ENCODE results near the gene MKRN2. TPM values are rescaled to one million over a fixed set of nuclear protein-coding genes. Genes with fewer than 3 reads are reported as not detected.
"Not testable (repeated sequence)": the region's sequence is repeated elsewhere in the genome, so short reads cannot be mapped to it uniquely, and the experiment has no call there.

MKRN2 gene
- total and polyA plus RNA-seq, 3 donors from 2014 or later, result 82.6 to 117 (median 93.6) TPM

DNA sequence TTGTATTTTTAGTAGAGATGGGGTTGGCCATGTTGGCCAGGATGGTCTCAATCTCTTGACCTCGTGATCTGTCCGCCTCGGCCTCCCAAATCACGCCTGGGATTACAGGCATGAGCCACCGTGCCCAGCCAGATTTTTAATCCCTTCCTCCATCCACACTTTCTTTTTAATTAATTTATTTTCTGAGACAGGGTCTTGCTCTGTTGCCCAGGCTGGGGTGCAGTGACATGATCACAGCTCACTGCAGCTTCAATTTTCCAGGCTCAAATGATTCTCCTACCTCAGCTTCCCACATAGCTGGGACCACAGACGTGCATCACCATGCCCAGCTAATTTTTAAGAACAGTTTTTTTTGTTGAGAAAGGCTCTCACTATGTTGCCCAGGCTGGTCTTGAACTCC is 63.4 kb downstream of the MKRN2 start:
- Histone ChIP-seq H3K4me1 (no peaks in the 10 kb centered on the region), H3K4me3 (no peak overlapping the region)
- intact Hi-C loops (cut with DNase I; ENCODE audit: low total_unique reads), result no loop called here

DNA sequence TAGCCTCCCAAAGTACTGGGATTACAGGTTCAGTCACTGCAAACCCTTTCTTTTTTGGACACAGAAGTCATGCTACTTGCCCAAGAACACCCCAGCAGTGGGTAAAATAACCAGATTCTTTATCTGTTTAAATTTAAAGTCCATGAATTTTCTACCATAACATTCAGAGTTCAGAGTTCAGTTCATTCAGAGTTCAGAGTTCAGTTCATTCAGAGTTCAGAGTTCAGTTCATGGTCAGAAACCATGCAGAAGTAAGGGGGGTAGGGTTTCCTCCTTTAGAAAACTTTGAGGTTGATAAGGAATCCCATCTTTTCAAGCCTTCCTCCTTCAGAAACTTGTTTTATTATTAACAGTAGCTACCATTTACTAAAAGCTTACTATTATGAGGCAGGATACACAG is 63.8 kb downstream of the MKRN2 start:
- no peak for DNase-seq
- no peaks in the 10 kb centered on the region for H3K36me3 ChIP-seq (ENCODE audit: low read depth, missing control alignments)
- H3K9me3 ChIP-seq, result no peaks in the 10 kb centered on the region
- TF ChIP-seq, protein P1, sequence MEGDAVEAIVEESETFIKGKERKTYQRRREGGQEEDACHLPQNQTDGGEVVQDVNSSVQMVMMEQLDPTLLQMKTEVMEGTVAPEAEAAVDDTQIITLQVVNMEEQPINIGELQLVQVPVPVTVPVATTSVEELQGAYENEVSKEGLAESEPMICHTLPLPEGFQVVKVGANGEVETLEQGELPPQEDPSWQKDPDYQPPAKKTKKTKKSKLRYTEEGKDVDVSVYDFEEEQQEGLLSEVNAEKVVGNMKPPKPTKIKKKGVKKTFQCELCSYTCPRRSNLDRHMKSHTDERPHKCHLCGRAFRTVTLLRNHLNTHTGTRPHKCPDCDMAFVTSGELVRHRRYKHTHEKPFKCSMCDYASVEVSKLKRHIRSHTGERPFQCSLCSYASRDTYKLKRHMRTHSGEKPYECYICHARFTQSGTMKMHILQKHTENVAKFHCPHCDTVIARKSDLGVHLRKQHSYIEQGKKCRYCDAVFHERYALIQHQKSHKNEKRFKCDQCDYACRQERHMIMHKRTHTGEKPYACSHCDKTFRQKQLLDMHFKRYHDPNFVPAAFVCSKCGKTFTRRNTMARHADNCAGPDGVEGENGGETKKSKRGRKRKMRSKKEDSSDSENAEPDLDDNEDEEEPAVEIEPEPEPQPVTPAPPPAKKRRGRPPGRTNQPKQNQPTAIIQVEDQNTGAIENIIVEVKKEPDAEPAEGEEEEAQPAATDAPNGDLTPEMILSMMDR (IDR thresholded peaks at IDR 0.05), result no peak
- TF ChIP-seq POLR2A (IDR thresholded peaks at IDR 0.05), result no peak
- no peak overlapping the region for H3K27ac ChIP-seq
- intact Hi-C loops (cut with DNase I; ENCODE audit: low total_unique reads), result no loop called here
- H3K4me1 ChIP-seq, result no peaks in the 10 kb centered on the region
- H3K4me3 ChIP-seq, result no peak overlapping the region
- H3K27me3 ChIP-seq, result no peaks in the 10 kb centered on the region

More for the DNA sequence above, 63.4 kb downstream of the MKRN2 start:
- Histone ChIP-seq H3K36me3 (ENCODE audit: low read depth, missing control alignments) (no peaks in the 10 kb centered on the region), H3K9me3 (no peaks in the 10 kb centered on the region), H3K27ac (no peak overlapping the region), H3K27me3 (no peaks in the 10 kb centered on the region)
- TF ChIP-seq, protein P1 (IDR thresholded peaks at IDR 0.05), result no peak
- no peak for TF ChIP-seq POLR2A (IDR thresholded peaks at IDR 0.05)
- WGBS, 2 donors, result 93 to 96% methylated on average over 6 of the region's 6 CpGs
- no peak for DNase-seq

DNA sequence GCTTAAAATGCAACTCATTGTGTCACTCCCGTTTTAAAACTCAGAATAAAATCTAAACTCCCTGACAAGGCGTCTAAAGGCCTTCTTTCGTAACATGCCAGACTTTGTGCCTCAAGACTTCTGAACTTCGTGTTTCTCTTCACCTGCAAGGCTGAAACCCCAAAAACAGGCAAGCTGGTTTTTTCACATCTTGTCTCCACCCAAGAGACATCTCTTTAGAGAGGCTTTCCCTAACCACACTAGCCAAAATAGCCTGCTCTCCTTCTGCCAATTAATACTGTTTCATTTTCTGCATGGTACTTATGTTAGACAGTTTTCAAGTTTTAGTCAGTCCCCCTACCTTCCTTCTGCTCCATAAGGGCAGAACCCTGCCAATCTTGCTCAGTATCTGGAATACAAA is 65.4 kb downstream of the MKRN2 start:
- no peaks in the 10 kb centered on the region for H3K36me3 ChIP-seq (ENCODE audit: low read depth, missing control alignments)
- no peaks in the 10 kb centered on the region for H3K4me1 ChIP-seq
- TF ChIP-seq, protein P1 (IDR thresholded peaks at IDR 0.05), result no peak
- TF ChIP-seq POLR2A (IDR thresholded peaks at IDR 0.05), result no peak
- H3K27ac ChIP-seq, result no peak overlapping the region
- H3K4me3 ChIP-seq, result no peak overlapping the region
- DNase-seq, result no peak
- H3K9me3 ChIP-seq, result no peaks in the 10 kb centered on the region
- 72 to 74% methylated on average over 4 of the region's 4 CpGs for WGBS, 2 donors
- intact Hi-C loops (cut with DNase I; ENCODE audit: low total_unique reads), result no loop called here
- H3K27me3 ChIP-seq, result no peaks in the 10 kb centered on the region

DNA sequence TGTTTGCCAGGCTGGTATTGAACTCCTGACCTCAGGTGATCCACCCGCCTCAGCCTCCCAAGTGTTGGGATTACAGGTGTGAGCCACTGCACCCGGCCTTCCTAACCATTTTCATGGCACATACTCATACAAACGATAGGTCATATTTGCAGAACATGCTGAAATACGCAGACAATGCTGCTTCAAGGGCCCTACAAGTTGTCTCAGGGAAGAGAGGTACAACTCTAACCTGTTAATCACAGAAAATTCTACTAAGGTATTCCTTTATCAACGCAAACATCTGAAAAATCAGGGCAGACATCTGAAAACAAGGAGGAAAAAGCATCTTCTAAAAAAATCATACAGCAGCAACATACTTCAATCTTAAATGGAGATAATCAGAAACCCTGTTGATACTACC is 67.2 kb downstream of the MKRN2 start:
- intact Hi-C loops (cut with DNase I; ENCODE audit: low total_unique reads), result no loop called here
- DNase-seq, result no peak
- TF ChIP-seq, protein P1 (IDR thresholded peaks at IDR 0.05), result no peak
- no peak for TF ChIP-seq POLR2A (IDR thresholded peaks at IDR 0.05)
- Histone ChIP-seq H3K36me3 (ENCODE audit: low read depth, missing control alignments) (no peaks in the 10 kb centered on the region), H3K4me1 (no peaks in the 10 kb centered on the region), H3K27ac (no peak overlapping the region), H3K27me3 (no peaks in the 10 kb centered on the region), H3K4me3 (no peak overlapping the region), H3K9me3 (no peaks in the 10 kb centered on the region)
- 85 to 87% methylated on average over 5 of the region's 5 CpGs for WGBS, 2 donors

DNA sequence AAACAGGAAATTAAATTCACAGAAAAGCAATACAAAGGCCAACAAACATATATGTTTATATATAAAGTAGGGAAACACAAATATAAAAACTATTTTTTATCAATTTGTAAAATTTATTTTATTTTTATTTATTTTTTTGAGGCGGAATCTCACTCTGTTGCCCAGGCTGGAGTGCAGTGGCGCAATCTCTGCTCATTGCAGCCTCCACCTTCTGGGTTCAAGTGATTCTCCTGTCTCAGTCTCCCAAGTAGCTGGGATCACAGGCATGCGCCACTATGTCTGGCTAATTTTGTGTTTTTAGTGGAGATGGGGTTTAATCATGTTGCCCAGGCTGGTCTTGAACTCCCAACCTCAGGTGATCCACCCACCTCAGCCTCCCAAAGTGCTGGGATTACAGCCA is 68.1 kb downstream of the MKRN2 start:
- intact Hi-C loops (cut with DNase I; ENCODE audit: low total_unique reads), result not testable (repeated sequence)

More for the DNA sequence above, 68.1 kb downstream of the MKRN2 start:
- H3K36me3 ChIP-seq (ENCODE audit: low read depth, missing control alignments); H3K27me3 ChIP-seq; H3K27ac ChIP-seq; H3K9me3 ChIP-seq; DNase-seq; H3K4me1 ChIP-seq; H3K4me3 ChIP-seq: not testable (repeated sequence)
- 90 to 93% methylated on average over 3 of the region's 3 CpGs for WGBS, 2 donors

Data from testis (tissue), 3 donors.